Bronchial epithelial cell (primary cell): ENCODE data around the gene PEDS1. TPM values are rescaled to one million over a fixed set of nuclear protein-coding genes. Genes with fewer than 3 reads are reported as not detected.
"Not testable (repeated sequence)": the region's sequence is repeated elsewhere in the genome, so short reads cannot be mapped to it uniquely, and the experiment has no call there.

Source experiments
- DNase-seq: peaks from one replicate; pipeline ENCODE4 v3.0.0-alpha.2; 2010; ENCODE audit warnings: low read depth
- FAIRE-seq: peaks from 2 replicates; lab custom pipeline; 2011; peaks lifted over from hg19 to GRCh38; lab: Jason Lieb, UNC
- H3K27me3 ChIP-seq: 2 replicates; pipeline ENCODE4 v1.5.1; 2011; ENCODE audit warnings: low read length; ENCODE audit not compliant: control insufficient read depth, insufficient read depth
- H3K36me3 ChIP-seq: 2 replicates; pipeline ENCODE4 v1.5.1; 2011; ENCODE audit warnings: low read length; ENCODE audit not compliant: control insufficient read depth, insufficient read depth
- H3K4me3 ChIP-seq: 2 replicates; pipeline ENCODE4 v1.5.1; 2011; ENCODE audit warnings: mild to moderate bottlenecking, low read depth, low read length, control low read depth
- total RNA-seq: library from RNA; depleted of rRNA; stranded (reverse); fragments of >200 nt; gene quantifications from 2 replicates; pipeline ENCODE4 v1.2.1, GENCODE V29; 2014
- TF ChIP-seq, protein P1 (sequence below): IDR thresholded peaks from 2 replicates; pipeline ENCODE4 v1.5.1; 2011; ENCODE audit warnings: mild to moderate bottlenecking, moderate library complexity, low read length, control low read depth, inconsistent platforms; ENCODE audit not compliant: insufficient read depth, severe bottlenecking

Gene PEDS1
- total RNA-seq, 1 donor from 2014 or later, result 9.7 TPM

DNA sequence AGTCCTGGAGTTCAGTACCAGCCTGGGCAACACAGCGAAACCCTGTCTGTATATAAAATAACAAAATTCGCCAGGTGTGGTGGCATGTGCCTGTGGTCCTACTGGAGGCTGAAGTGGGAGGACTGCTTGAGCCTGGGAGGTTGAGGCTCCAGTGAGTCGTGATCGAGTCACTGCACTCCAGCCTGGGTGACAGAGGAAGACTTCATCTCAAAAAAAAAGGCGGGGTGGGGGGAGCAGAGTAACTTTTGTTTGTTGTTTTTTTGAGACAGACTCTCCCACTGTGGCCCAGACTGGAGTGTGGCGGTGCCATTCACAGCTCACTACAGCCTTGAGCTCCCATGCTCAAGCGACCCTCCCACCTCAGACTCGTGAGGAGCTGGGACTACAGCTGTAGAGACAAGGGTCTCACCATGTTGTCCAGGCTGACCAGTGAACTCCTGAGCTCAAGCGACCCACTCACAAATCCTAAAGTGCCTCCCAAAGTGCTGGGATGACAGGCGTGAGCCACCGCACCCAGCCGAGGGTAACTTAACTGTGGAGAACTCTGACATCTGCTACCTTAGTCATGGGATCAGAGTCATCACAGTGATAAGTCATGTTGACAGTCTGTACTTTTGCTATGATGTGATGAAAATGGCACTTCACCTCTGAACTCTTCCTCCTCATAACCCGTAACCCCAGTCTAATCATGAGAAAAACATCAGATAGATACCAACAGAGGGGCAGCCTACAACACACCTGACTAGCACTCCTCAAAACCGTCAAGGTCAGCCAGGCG, 16.5 kb downstream of the PEDS1 start:
- DNase-seq, result peak; percentile 81
- FAIRE-seq, result no peak
- Histone ChIP-seq H3K36me3 (peaks cover 39% of the 10 kb centered on the region), H3K27me3 (no peaks in the 10 kb centered on the region), H3K4me3 (no peak overlapping the region)
- TF ChIP-seq, protein P1, sequence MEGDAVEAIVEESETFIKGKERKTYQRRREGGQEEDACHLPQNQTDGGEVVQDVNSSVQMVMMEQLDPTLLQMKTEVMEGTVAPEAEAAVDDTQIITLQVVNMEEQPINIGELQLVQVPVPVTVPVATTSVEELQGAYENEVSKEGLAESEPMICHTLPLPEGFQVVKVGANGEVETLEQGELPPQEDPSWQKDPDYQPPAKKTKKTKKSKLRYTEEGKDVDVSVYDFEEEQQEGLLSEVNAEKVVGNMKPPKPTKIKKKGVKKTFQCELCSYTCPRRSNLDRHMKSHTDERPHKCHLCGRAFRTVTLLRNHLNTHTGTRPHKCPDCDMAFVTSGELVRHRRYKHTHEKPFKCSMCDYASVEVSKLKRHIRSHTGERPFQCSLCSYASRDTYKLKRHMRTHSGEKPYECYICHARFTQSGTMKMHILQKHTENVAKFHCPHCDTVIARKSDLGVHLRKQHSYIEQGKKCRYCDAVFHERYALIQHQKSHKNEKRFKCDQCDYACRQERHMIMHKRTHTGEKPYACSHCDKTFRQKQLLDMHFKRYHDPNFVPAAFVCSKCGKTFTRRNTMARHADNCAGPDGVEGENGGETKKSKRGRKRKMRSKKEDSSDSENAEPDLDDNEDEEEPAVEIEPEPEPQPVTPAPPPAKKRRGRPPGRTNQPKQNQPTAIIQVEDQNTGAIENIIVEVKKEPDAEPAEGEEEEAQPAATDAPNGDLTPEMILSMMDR, result no peak

DNA sequence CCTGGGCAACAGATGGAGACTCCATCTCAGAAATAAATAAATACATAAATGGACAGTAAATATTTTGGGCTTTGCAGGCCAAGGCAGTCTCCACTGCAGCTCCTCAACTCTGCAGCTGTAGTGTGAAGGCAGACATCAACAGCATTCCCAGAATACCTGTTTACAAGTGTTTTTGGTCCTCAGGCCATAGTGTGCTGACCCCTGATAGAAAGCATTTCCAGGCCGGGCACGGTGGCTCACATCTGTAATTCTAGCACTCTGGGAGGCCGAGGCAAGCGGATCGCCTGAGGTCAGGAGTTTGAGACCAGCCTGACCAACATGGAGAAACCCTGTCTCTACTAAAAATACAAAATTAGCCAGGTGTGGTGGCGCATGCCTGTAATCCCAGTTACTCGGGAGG, 18.4 kb downstream of the PEDS1 start:
- not testable (repeated sequence) for H3K27me3 ChIP-seq, DNase-seq, FAIRE-seq, H3K4me3 ChIP-seq
- peaks cover 46% of the 10 kb centered on the region for H3K36me3 ChIP-seq

DNA sequence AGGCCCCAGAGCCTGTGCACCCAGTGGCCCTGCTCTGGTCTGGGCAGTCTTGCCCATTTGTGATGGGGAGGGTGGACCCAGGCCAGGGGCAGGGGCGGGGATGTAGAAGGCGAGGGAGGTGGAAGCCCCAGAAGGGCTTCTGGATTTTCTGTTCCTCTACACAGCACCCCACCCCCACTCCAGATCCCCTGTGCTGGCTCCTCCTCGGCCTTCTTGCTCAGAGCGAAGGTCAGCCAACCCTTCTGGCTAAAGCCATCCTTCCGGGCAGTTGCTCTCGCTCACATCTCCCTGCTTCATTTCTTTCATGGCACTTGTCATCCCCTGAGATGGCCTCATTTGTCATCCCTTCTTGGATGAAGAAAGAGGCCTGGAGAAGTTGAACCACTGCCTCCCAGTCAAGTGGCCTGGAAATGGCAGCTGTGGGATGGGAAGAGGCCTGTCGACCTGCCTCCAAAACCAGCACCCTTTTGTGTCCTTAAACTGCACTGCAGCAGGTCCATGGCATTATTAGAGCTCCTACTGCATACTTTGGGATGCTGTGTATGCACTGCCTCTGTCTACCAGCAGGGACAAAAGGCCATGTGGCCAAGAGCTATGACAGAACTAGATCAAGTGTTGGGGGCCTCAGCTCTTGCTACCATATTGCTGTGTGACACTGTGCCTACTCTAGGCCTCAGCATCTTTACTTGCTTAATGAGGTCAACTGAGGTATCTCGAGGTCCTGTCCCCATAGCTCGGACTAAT, 19.9 kb downstream of the PEDS1 start:
- no peaks in the 10 kb centered on the region for H3K27me3 ChIP-seq
- DNase-seq, result no peak
- FAIRE-seq, result no peak
- TF ChIP-seq, protein P1, result peak; percentile 17
- H3K4me3 ChIP-seq, result no peak overlapping the region
- peaks cover 46% of the 10 kb centered on the region for H3K36me3 ChIP-seq

DNA sequence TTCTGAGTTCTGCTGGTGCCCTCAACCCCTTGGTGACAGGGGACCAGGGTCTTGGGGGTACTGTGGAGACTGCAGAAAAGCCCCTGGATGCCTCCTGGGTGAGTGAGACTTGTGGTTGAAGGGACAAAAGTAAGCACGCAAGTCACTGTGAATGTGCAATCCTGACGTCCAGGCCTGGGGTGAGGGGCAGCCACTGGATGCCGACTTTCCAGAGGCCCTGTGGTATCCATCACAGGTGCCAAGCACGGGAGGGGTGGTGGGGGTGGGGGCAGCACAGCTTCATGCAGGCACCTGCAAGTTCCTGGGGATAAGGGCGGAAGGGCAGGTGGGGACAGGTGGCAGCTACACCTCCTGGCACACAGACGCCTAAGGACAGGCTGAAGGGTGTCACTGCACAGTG, 20.5 kb downstream of the PEDS1 start:
- H3K36me3 ChIP-seq, result peaks cover 50% of the 10 kb centered on the region

DNA sequence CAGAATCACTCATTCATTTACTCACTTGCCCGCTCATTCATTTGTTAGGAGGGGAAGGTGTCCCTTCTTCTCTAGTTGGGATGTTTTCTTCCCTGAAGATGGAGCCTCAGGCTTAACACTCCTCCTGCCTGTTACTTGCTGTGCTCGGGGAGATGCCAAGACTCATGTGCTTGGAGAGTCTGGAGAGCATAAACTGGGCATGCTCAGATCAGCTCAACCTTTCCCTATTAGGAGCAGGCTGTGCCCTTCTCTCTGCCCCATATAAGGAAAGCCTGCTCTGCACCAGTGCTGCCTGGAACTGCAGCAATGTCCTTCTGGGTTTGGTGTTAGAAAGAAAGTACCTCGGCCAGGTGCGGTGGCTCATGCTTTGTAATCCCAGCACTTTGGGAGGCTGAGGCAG, 22.5 kb downstream of the PEDS1 start:
- FAIRE-seq, result no peak
- no peak for DNase-seq
- Histone ChIP-seq H3K27me3 (no peaks in the 10 kb centered on the region), H3K4me3 (no peak overlapping the region), H3K36me3 (peaks cover 60% of the 10 kb centered on the region)
- TF ChIP-seq, protein P1, result no peak

More for the DNA sequence above, 20.5 kb downstream of the PEDS1 start:
- TF ChIP-seq, protein P1, result no peak
- Histone ChIP-seq H3K27me3 (no peaks in the 10 kb centered on the region), H3K4me3 (no peak overlapping the region)
- no peak for FAIRE-seq
- DNase-seq, result no peak

DNA sequence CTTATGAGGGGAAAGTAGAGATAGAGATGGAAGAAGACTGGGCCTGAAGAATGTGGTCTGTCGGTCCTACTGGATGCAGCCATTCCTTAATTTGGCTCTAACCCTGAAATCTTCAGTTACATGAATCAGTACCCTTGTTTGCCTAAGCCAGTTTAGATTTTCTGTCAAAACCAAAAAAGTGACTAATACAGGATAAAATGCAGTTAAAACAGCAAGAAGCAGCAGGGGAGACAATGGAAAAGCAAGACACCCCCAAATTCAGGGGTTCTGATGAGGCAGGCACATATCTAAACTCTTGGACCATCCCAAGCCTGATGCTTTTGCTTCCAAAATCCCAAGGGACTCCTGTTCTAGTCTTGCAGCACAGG, 23.2 kb downstream of the PEDS1 start:
- TF ChIP-seq, protein P1, result no peak
- Histone ChIP-seq H3K4me3 (no peak overlapping the region), H3K36me3 (peaks cover 62% of the 10 kb centered on the region), H3K27me3 (no peaks in the 10 kb centered on the region)
- no peak for DNase-seq
- FAIRE-seq, result no peak
